Mesenchymal stem cell (in vitro differentiated cells and primary cell): Measurements from ENCODE around the gene TAOK1.

Experiments
- DNase-seq: peaks from one replicate; pipeline ENCODE4 v3.0.0-alpha.2; 2013
- H2AFZ ChIP-seq: one replicate; pipeline ENCODE4 v1.6.1; 2013; ENCODE audit warnings: low read depth, mild to moderate bottlenecking, control low read depth, inconsistent platforms, low read length, moderate library complexity
- H2AK5ac ChIP-seq: 2 replicates; pipeline ENCODE4 v1.6.1; 2013; ENCODE audit warnings: low read length, moderate library complexity, mild to moderate bottlenecking, inconsistent platforms; ENCODE audit not compliant: severe bottlenecking
- H2BK120ac ChIP-seq: one replicate; pipeline ENCODE4 v1.6.1; 2013; ENCODE audit warnings: low read depth, mild to moderate bottlenecking, inconsistent platforms, low read length, moderate library complexity
- H2BK12ac ChIP-seq, 2 experiments: one replicate each; pipeline ENCODE4 v1.6.1; 2013; ENCODE audit warnings: inconsistent platforms in 2 of 2, low read length in 2 of 2, mild to moderate bottlenecking in 2 of 2, moderate library complexity in 2 of 2, control low read depth in 1 of 2
- H2BK15ac ChIP-seq: one replicate; pipeline ENCODE4 v1.6.1; 2013; ENCODE audit warnings: mild to moderate bottlenecking, low read depth, inconsistent platforms; ENCODE audit not compliant: poor library complexity, severe bottlenecking
- H2BK5ac ChIP-seq: 2 replicates; pipeline ENCODE4 v1.6.1; 2013; ENCODE audit warnings: low read depth, mild to moderate bottlenecking, low read length, control low read depth, inconsistent platforms; ENCODE audit not compliant: poor library complexity, severe bottlenecking
- H3K14ac ChIP-seq, 2 experiments: one replicate each; pipeline ENCODE4 v1.6.1; 2013; ENCODE audit warnings: inconsistent platforms in 2 of 2, low read length in 2 of 2, control low read depth in 1 of 2, mild to moderate bottlenecking in 1 of 2, moderate library complexity in 1 of 2
- H3K18ac ChIP-seq, 2 experiments: one replicate each; pipeline ENCODE4 v1.6.1; 2013; ENCODE audit warnings: inconsistent platforms in 2 of 2, low read length in 2 of 2, control low read depth in 1 of 2, low read depth in 1 of 2, mild to moderate bottlenecking in 1 of 2
- H3K23ac ChIP-seq, 2 experiments: one replicate each; pipeline ENCODE4 v1.6.1; 2013; ENCODE audit warnings: inconsistent platforms in 2 of 2, low read length in 2 of 2, mild to moderate bottlenecking in 2 of 2, moderate library complexity in 2 of 2, control low read depth in 1 of 2
- H3K27ac ChIP-seq: 2 replicates; pipeline ENCODE4 v1.5.1; 2013; ENCODE audit warnings: mild to moderate bottlenecking, moderate library complexity, low read length, control low read depth, inconsistent platforms; ENCODE audit not compliant: poor library complexity, severe bottlenecking
- H3K27me3 ChIP-seq, 2 experiments: 2 replicates each; pipeline versions ENCODE4 v1.6.1 to v1.7.0; 2013; ENCODE audit warnings: low read length in 2 of 2, mild to moderate bottlenecking in 2 of 2, moderate library complexity in 2 of 2, control low read depth in 1 of 2, inconsistent platforms in 1 of 2; ENCODE audit not compliant: control insufficient read depth in 1 of 2, insufficient read depth in 1 of 2
- H3K36me3 ChIP-seq, 2 experiments: 2 replicates each; pipeline versions ENCODE4 v1.6.1 to v1.7.0; 2013; ENCODE audit warnings: low read length in 2 of 2, control low read depth in 1 of 2, inconsistent platforms in 1 of 2, low read depth in 1 of 2, mild to moderate bottlenecking in 1 of 2; ENCODE audit not compliant: insufficient read depth in 2 of 2, control insufficient read depth in 1 of 2
- H3K4ac ChIP-seq, 2 experiments: one replicate each; pipeline ENCODE4 v1.6.1; 2013; ENCODE audit warnings: inconsistent platforms in 2 of 2, low read length in 2 of 2, mild to moderate bottlenecking in 2 of 2, moderate library complexity in 2 of 2, control low read depth in 1 of 2, low read depth in 1 of 2
- H3K4me1 ChIP-seq: 2 replicates; pipeline ENCODE4 v1.6.1; 2013; ENCODE audit warnings: low read depth, low read length, control low read depth; ENCODE audit not compliant: control insufficient read depth, insufficient read depth
- H3K4me2 ChIP-seq: 2 replicates; pipeline ENCODE4 v1.6.1; 2013; ENCODE audit warnings: low read length, mild to moderate bottlenecking, inconsistent platforms; ENCODE audit not compliant: poor library complexity, severe bottlenecking
- H3K4me3 ChIP-seq, 2 experiments: 2 replicates each; pipeline versions ENCODE4 v1.5.1 to v1.7.0; 2013; ENCODE audit warnings: low read length in 2 of 2, mild to moderate bottlenecking in 2 of 2, control low read depth in 1 of 2, low read depth in 1 of 2; ENCODE audit not compliant: insufficient read depth in 1 of 2
- H3K79me1 ChIP-seq: replicated peaks from 2 replicates; pipeline ENCODE4 v1.6.1; 2013; ENCODE audit warnings: mild to moderate bottlenecking, control low read depth, low read length, inconsistent platforms; ENCODE audit not compliant: poor library complexity, severe bottlenecking
- H3K9ac ChIP-seq: 2 replicates; pipeline ENCODE4 v1.7.0; 2013; ENCODE audit warnings: mild to moderate bottlenecking, low read length, moderate library complexity
- H3K9me3 ChIP-seq: 2 replicates; pipeline ENCODE4 v1.7.0; 2013; ENCODE audit warnings: mild to moderate bottlenecking, low read length; ENCODE audit not compliant: control insufficient read depth
- H4K8ac ChIP-seq: one replicate; pipeline ENCODE4 v1.6.1; 2013; ENCODE audit warnings: inconsistent platforms, mild to moderate bottlenecking, low read length, moderate library complexity
- H4K91ac ChIP-seq: one replicate; pipeline ENCODE4 v1.6.1; 2013; ENCODE audit warnings: mild to moderate bottlenecking, low read length, inconsistent platforms
- WGBS: methylation state at CpG from one replicate; pipeline ENCODE4 v1.1.7; 2013; ENCODE audit warnings: mixed read lengths; 5-methylcytosine and 5-hydroxymethylcytosine counted together

The TAOK1 gene

GRCh38 chr17:29445844-29446243 is 55.7 kb downstream of the TAOK1 start:
- Histone ChIP-seq H3K79me1 (peaks cover 3% of the 10 kb centered on the region), H3K36me3 (peaks cover 4 to 9% of the 10 kb centered on the region in 2 experiments), H3K27me3 (no peaks in the 10 kb centered on the region), H4K8ac (no peak overlapping the region), H3K9me3 (no peaks in the 10 kb centered on the region), H2BK12ac (no peak overlapping the region), H3K14ac (no peak overlapping the region), H3K4me3 (no peak overlapping the region), H3K4me2 (no peak overlapping the region), H4K91ac (no peak overlapping the region), H3K9ac (no peak overlapping the region), H2BK15ac (no peak overlapping the region), H2AK5ac (no peak overlapping the region), H2BK120ac (no peak overlapping the region), H2BK5ac (no peak overlapping the region), H3K27ac (no peak overlapping the region), H3K23ac (no peak overlapping the region), H3K18ac (no peak overlapping the region), H3K4me1 (peaks cover 1% of the 10 kb centered on the region), H3K4ac (no peak overlapping the region), H2AFZ (no peak overlapping the region)
- no peak for DNase-seq

DNA sequence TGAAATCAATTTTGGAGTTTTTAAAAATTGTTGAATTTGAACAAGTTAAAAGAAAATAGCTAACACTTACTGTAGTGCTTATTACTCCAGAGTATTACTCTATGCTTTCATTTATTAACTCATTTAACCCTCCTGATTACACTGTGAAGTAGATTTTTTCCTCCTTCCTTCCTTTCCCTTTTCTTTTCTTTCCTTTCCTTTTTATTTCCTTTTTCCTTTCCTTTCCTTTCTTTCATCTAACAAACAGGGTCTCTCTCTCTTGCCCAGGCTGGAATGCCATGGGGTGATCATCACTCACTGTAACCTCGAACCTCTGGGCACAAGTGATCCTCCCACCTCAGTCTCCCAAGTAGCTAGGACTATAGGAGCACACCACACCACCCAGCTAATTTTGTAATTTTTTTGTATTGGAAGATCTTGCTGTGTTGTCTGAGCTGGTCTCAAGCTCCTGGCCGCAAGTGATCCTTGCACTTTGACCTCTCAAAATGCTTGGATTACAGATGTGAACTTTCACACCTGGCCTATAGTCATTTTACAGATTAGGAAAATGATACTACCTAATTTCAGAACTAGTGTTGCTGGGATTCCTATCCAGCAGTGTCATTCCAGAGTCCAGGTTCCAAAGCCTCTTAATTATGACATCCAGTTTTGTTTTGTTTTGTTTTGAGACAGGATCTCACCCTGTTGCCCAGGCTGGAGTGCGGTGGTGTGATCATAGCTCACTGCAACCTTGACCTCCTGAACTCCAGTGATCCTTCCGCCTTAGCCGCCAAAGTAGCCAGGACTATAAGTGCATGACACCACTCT is 59.9 kb downstream of the TAOK1 start:
- Histone ChIP-seq H2BK5ac (no peak overlapping the region), H3K4me2 (no peak overlapping the region), H2BK120ac (no peak overlapping the region), H3K79me1 (peaks cover 12% of the 10 kb centered on the region), H4K8ac (no peak overlapping the region), H2BK15ac (no peak overlapping the region), H3K4ac (no peak overlapping the region), H3K36me3 (peaks cover 22 to 37% of the 10 kb centered on the region in 2 experiments), H3K9me3 (no peaks in the 10 kb centered on the region), H3K27ac (no peak overlapping the region), H3K18ac (no peak overlapping the region), H3K14ac (no peak overlapping the region), H3K27me3 (no peaks in the 10 kb centered on the region), H4K91ac (no peak overlapping the region), H2AFZ (no peak overlapping the region), H2BK12ac (no peak overlapping the region), H2AK5ac (no peak overlapping the region), H3K4me3 (no peak overlapping the region), H3K4me1 (peaks cover 1% of the 10 kb centered on the region), H3K23ac (no peak overlapping the region), H3K9ac (no peak overlapping the region)
- 93% methylated on average over 5 of the region's 5 CpGs for WGBS
- DNase-seq: no peak

GRCh38 chr17:29451121-29451742 is 61.1 kb downstream of the TAOK1 start:
- Histone ChIP-seq H3K9ac (no peak overlapping the region), H2AFZ (no peak overlapping the region), H3K18ac (no peak overlapping the region), H2BK12ac (no peak overlapping the region), H3K23ac (no peak overlapping the region), H2AK5ac (no peak overlapping the region), H3K9me3 (no peaks in the 10 kb centered on the region), H2BK5ac (no peak overlapping the region), H2BK15ac (no peak overlapping the region), H3K27me3 (no peaks in the 10 kb centered on the region), H3K14ac (no peak overlapping the region), H3K4me3 (no peak overlapping the region), H3K4ac (no peak overlapping the region), H4K8ac (no peak overlapping the region), H2BK120ac (no peak overlapping the region), H3K79me1 (peaks cover 12% of the 10 kb centered on the region), H3K27ac (no peak overlapping the region), H3K4me1 (peaks cover 1% of the 10 kb centered on the region), H3K4me2 (no peak overlapping the region), H3K36me3 (peaks cover 22 to 40% of the 10 kb centered on the region in 2 experiments), H4K91ac (no peak overlapping the region)
- no peak for DNase-seq
- 100% methylated on average over 2 of the region's 2 CpGs for WGBS

- Histone ChIP-seq H3K4ac (no peak overlapping the region), H3K9ac (no peak overlapping the region), H3K14ac (no peak overlapping the region), H4K8ac (no peak overlapping the region), H3K79me1 (peaks cover 7% of the 10 kb centered on the region), H2AK5ac (no peak overlapping the region), H2BK120ac (no peak overlapping the region), H2BK5ac (no peak overlapping the region), H3K18ac (no peak overlapping the region), H2BK15ac (no peak overlapping the region), H3K4me2 (no peak overlapping the region), H4K91ac (no peak overlapping the region), H2AFZ (no peak overlapping the region), H2BK12ac (no peak overlapping the region), H3K27ac (no peak overlapping the region), H3K4me3 (no peak overlapping the region), H3K36me3 (peaks cover 14 to 35% of the 10 kb centered on the region in 2 experiments), H3K4me1 (no peaks in the 10 kb centered on the region), H3K9me3 (no peaks in the 10 kb centered on the region), H3K27me3 (no peaks in the 10 kb centered on the region), H3K23ac (no peak overlapping the region)
- WGBS: 100% methylated on average over 4 of the region's 4 CpGs
- DNase-seq: no peak
Observed at GRCh38 chr17:29458066-29458465, 67.9 kb downstream of the TAOK1 start.
